IPS-NIHi11 (cell line): ENCODE data around the gene GPR157.
"Not testable (repeated sequence)": the region's sequence is repeated elsewhere in the genome, so short reads cannot be mapped to it uniquely, and the experiment has no call there.

Source experiments
- DNase-seq: peaks from one replicate; pipeline ENCODE4 v3.0.0; 2012; ENCODE audit warnings: mixed read lengths, low spot score

GPR157 gene

DNA sequence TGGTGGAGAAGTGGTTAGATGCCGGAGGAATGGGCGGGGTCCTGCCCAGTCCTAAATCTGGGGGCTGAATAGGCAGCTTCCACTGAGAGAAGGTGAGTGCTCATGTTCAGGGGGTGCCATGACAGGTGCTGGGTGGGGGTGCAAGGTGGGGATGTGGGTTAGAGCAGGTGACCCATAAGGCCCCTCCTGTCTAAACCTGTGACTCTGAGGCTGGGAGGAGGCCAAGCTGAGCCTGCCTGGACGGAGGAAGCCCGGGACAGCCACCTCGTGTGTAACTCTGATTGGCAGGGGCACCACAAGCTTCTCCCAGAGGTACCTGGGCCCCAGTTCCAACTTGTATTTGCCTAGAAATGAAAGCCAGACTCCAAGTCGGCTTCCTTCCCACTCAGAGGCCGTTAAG is 10.7 kb downstream of the GPR157 start:
- DNase-seq, result no peak

DNA sequence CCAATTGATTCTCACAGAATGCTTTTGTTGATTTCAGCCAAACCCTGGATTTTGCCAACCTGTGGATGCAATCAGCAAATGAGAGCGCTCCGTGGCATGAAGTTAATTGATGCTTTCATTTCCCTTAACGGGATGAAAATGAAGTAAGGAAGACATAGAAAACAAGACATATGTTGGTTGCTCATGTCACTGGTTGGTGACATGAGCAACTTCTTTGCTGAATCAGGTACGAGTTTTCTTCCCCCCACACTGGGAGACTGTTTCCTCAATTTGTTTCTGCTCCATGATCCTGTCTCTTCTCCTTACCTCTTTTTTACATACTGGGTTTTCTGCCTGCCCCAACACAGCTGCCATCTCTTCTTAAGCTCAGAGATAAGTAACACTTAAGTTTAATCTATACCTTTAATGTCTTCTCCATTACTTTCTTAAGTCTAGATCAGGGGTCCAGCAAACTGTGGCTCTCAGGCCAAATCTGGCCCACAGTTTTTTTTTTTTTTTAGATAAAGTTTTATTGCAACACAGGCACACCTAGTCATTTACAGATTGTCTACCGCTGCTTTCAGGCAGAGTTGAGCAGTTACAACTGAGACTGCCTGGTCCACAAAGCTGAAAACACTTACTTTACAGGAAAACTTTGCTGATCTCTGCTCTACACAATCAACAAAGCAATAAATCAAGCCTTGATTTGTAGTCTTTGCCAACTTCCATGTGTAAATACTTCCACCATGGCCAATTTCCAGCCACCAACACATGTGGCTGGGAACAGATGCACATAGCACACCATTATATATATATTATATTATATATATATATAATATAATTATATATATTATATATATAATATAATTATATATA is 13.3 kb downstream of the GPR157 start:
- DNase-seq, result no peak

GRCh38 chr1:9112961-9113880 is 15.7 kb downstream of the GPR157 start:
- no peak for DNase-seq

- no peak for DNase-seq
Measured at GRCh38 chr1:9111957-9112356, 16.9 kb downstream of the GPR157 start.

GRCh38 chr1:9111357-9111691 is 17.6 kb downstream of the GPR157 start:
- DNase-seq, result no peak

- DNase-seq, result peak; percentile 91
Measured at GRCh38 chr1:9110669-9111356, 18.1 kb downstream of the GPR157 start.

DNA sequence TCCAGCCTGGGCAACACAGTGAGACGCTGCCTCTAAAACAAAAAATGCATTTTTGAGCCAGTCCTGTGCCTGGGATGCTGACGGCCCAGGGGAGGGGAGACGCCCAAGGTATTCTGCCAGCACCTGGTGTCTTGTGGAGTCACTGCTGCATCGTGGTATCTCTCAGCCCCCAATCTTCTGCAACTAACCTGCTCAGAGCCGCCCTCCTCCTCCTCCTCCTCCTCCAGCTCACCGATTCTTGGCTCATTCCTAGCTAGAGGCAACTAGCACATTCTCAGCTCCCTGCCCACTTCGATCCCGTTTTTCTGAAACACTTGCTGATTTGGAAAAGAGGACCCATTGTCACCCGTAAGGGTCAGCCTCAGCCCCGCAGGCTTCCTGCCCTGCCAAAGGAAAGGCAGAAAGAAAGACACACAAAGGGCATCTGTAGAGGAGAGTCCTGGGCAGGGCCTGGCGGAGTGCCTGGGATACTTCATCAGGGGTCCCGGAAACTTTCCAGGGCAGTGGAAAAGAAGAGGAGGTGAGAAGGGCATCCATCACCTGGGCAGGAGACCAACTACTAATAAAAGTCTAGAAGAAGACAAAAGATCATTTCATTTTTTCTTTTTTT is 20.7 kb downstream of the GPR157 start:
- DNase-seq, result no peak

DNA sequence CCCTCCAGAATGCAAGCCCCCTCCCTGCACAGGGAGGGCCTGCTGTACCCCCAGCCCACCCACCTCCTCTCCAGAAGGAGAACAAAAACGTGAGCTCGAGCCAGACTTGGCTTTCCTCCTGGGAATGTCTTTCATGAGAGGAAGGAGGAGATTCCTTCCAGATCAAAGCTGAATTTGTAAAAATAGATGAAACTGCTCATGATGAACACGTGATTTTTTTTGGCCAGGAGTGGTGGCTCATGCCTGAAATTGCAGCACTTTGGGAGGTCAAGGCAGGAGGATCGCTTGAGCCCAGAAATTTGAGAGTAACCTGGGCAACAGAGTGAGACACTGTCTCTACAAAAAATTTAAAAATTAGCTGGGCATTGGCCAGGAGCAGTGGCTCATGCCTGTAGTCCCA is 21.8 kb downstream of the GPR157 start:
- no peak for DNase-seq

- no peak for DNase-seq
Measured at GRCh38 chr1:9106286-9106685, 22.6 kb downstream of the GPR157 start.

DNA sequence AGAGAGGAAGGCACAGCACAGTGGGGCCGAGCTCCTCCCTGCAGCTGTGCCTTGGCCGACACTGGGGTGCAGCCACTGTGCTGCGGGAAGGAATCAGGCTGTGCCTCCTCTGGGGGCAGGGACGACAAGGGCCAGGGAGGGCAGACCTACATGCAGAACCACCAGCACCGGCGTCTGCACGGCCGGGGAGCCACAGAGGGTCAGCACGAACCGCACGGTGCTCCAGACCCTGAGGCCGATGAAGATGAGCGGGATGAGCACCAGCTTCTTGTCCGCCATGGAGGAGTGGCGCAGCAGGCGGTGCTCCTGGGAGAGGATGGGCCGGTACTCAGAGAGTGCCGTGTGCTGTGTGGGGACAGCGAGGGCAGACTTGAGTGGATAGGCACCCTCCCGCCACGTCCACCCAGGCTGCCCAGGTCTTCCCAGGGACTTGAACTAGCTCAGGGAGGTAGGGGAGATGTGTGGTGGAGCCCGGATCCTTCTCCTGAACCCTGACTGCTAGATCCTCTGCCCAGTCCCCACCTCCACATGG is 23.5 kb downstream of the GPR157 start:
- DNase-seq, result no peak

DNA sequence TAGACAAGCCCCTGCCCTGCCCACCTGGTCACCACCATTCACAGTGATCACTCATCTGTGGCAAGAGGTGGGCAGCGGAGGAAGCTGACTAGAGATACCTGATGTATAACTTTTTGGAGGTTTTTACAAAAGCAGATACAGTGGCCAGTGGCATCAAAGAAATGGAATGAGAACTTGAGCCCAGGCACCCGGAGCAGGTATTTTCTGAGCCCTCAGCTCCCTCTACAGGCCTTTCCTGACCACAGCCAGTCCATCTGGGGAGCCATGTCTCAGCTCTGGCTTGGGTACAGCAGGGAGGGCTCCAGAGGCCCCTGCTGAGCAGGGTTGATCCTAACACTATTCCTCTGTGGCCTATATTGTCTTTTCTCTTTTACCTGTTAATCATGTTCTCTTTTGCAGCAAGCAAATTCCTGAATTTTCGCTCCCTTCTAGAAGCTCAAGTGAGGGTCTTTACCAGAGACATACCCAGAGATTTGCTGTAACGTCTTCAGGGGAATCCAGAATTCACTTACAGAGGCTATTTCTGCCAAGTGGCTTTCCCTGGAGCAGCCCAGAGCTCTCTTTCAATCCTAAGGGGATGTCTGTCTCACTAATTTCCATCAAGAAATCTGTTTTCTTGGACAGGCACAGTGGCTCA is 27.3 kb downstream of the GPR157 start:
- DNase-seq, result peak; percentile 85

DNA sequence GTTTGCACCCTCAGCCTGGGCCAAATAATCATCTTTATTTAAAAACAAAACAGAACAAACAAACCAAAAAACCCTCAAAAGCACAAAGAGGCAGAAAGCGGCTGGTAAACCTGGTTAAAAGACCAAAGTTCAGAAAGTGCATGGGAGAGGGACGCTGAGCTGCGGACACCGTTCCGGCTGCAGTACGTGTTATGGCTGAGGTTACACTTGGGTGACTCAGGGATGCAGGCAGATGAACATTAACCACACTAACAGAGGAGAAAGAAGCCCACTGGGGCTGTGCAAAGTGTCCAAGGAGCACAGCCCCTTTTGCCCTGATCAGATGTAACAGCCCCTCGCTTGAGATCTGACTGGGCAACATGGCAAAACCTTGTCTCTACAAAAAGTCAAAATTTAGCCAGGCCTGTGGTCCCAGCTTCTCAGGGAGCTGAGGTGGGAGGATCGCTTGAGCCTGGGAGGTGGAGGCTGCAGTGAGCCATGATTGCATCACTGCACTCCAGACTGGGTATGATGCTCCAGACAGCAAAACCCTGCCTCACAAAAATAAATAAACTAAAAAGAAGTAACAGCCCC is 28.3 kb downstream of the GPR157 start:
- no peak for DNase-seq

DNA sequence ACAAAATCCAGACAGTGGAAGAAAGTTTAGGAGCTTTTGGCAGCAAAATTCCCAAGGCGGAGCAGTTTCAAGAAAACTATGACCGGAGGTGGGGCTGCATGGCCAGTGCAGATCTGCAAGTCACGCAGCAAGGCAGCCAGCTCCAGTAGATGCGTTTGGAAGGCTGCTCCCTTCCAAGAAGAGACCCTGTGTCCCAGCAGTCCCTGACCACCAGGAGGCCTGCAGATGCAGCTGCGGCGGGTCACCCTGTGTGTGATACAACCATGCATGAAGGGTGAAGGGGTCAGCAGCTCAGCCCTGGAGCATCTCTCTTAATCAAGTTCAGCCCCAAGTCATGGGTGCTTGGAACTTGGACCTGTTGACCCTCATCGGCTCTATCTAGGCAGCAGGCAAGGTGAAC is 29.3 kb downstream of the GPR157 start:
- no peak for DNase-seq

- no peak for DNase-seq
Measured at GRCh38 chr1:9097947-9098705, 30.8 kb downstream of the GPR157 start.

GRCh38 chr1:9095818-9096217 is 33.1 kb downstream of the GPR157 start:
- DNase-seq, result no peak

- not testable (repeated sequence) for DNase-seq
Measured at GRCh38 chr1:9093996-9094595, 34.8 kb downstream of the GPR157 start.

GRCh38 chr1:9093581-9093980 is 35.3 kb downstream of the GPR157 start:
- no peak for DNase-seq

- DNase-seq, result no peak
Measured at GRCh38 chr1:9093091-9093490, 35.8 kb downstream of the GPR157 start.

GRCh38 chr1:9088807-9089206 is 40.1 kb downstream of the GPR157 start:
- no peak for DNase-seq
